Panc1 (cell line): ENCODE data around the gene MAP2K5. TPM values are rescaled to one million over a fixed set of nuclear protein-coding genes. Genes with fewer than 3 reads are reported as not detected.

ENCODE experiments used
- ATAC-seq: fragments of 200-7000 bp; cut with Tn5 transposase; 2 replicates; pipeline ENCODE4 v1.9.1; 2020; ENCODE audit warnings: mild to moderate bottlenecking, moderate library complexity
- BruUV-seq: library from RNA; stranded (reverse); fragments of 400-500 nt; replicated peaks from 2 replicates; lab custom pipeline; 2021; lab: Mats Ljungman, UMichigan
- CTCF ChIA-PET: fragments of 300-600 bp; sonication (Branson Sonifier 250); formaldehyde crosslinking; loops from one replicate; lab custom pipeline; 2022; ENCODE audit warnings: antibody characterized with exemption; lab: Charles Lee
- POLR2A ChIA-PET: fragments of 300-600 bp; sonication (Branson Sonifier 250); formaldehyde crosslinking; loops from one replicate; lab custom pipeline; 2022; ENCODE audit warnings: antibody characterized with exemption; lab: Charles Lee
- DNase-seq: peaks from one replicate; pipeline ENCODE4 v3.0.0-alpha.2; 2010; ENCODE audit warnings: low read depth, low spot score
- H3K27ac ChIP-seq: 2 replicates; pipeline ENCODE4 v1.5.1; 2011; ENCODE audit warnings: mild to moderate bottlenecking, low read length, inconsistent platforms
- H3K27me3 ChIP-seq: fragments of 200-500 bp; sonication (Bioruptor generic); 2 replicates; pipeline ENCODE4 v1.6.0; 2014; ENCODE audit warnings: low read length, inconsistent platforms; ENCODE audit not compliant: control insufficient read depth, insufficient read depth
- H3K36me3 ChIP-seq: fragments of 200-500 bp; sonication (Bioruptor generic); 2 replicates; pipeline ENCODE4 v1.5.1; 2014; ENCODE audit warnings: inconsistent platforms, mild to moderate bottlenecking, low read length, moderate library complexity; ENCODE audit not compliant: control insufficient read depth, insufficient read depth
- H3K4me1 ChIP-seq: 2 replicates; pipeline ENCODE4 v1.5.1; 2011; ENCODE audit warnings: inconsistent platforms, mild to moderate bottlenecking, low read length, moderate library complexity; ENCODE audit not compliant: control insufficient read depth, insufficient read depth
- H3K4me3 ChIP-seq, 2 experiments: 2 replicates each; pipeline ENCODE4 v1.5.1; 2011 to 2012; ENCODE audit warnings: low read depth in 2 of 2, low read length in 2 of 2, mild to moderate bottlenecking in 2 of 2, inconsistent platforms in 1 of 2, moderate library complexity in 1 of 2
- H3K9me3 ChIP-seq: fragments of 200-500 bp; sonication (Bioruptor generic); 2 replicates; pipeline ENCODE4 v1.5.1; 2014; ENCODE audit warnings: low read depth, mild to moderate bottlenecking, inconsistent platforms, low read length, moderate library complexity; ENCODE audit not compliant: control insufficient read depth, insufficient read depth
- CTCF ChIP-seq: fragments of 450-650 bp; IDR thresholded peaks from 2 replicates; pipeline ENCODE4 v1.5.1; 2017; ENCODE audit warnings: mild to moderate bottlenecking
- POLR2AphosphoS5 ChIP-seq: IDR thresholded peaks from 2 replicates; pipeline ENCODE4 v1.6.1; 2012; ENCODE audit warnings: mild to moderate bottlenecking, low read depth, low read length, moderate library complexity
- REST ChIP-seq, 2 experiments: IDR thresholded peaks; 2 replicates each; pipeline ENCODE4 v1.6.1; 2011 to 2012; ENCODE audit warnings: low read depth in 2 of 2, control low read depth in 1 of 2, low read length in 1 of 2, mild to moderate bottlenecking in 1 of 2, moderate library complexity in 1 of 2; ENCODE audit not compliant: insufficient read depth in 1 of 2
- SIN3A ChIP-seq: IDR thresholded peaks from 2 replicates; pipeline ENCODE4 v1.6.1; 2012; ENCODE audit warnings: low read depth, mild to moderate bottlenecking, low read length, moderate library complexity, borderline replicate concordance; ENCODE audit not compliant: insufficient read depth
- TCF7L2 ChIP-seq: IDR thresholded peaks from 2 replicates; pipeline ENCODE4 v1.6.1; 2011; ENCODE audit warnings: mild to moderate bottlenecking, low read depth, low read length, inconsistent platforms
- in situ Hi-C: cut with HindIII; loops from 2 replicates; pipeline ENCODE4 v1.10.0; 2016; ENCODE audit warnings: low sequenced_read_pairs, low pct_unique_long_range_greater_than_20kb
- intact Hi-C: fragments of 100-400 bp; cut with micrococcal nuclease; formaldehyde crosslinking; loops from one replicate; pipeline ENCODE4 v1.10.0; 2022; ENCODE audit not compliant: unreplicated experiment
- total RNA-seq: library from RNA; stranded (reverse); gene quantifications from one replicate; pipeline ENCODE4 v1.2.1, GENCODE V29; 2021; ENCODE audit not compliant: unreplicated experiment

The MAP2K5 gene
- total RNA-seq, 1 experiment from 2014 or later, result 18.3 TPM

GRCh38 chr15:67716171-67716570 lies 173.7 kb downstream of the MAP2K5 start:
- DNase-seq (no peak), ATAC-seq (no peak)
- intact Hi-C loops (no loop called here), in situ Hi-C loops (no loop called here)
- Histone ChIP-seq H3K4me1 (no peaks in the 10 kb centered on the region), H3K27me3 (no peaks in the 10 kb centered on the region), H3K36me3 (no peaks in the 10 kb centered on the region), H3K4me3 (no peak overlapping the region), H3K9me3 (no peaks in the 10 kb centered on the region), H3K27ac (no peak overlapping the region)
- no TSS peak for BruUV-seq
- TF ChIP-seq TCF7L2 (no peak), CTCF (no peak), POLR2AphosphoS5 (no peak), REST (IDR thresholded peaks at IDR 0.05; ENCODE audit: insufficient read depth in 1 of 2, low read depth in 2 of 2, low read length in 1 of 2) (no peak), SIN3A (no peak)
- CTCF ChIA-PET, result no interaction called here
- POLR2A ChIA-PET, result no interaction called here

- TF ChIP-seq POLR2AphosphoS5, result no peak
- TF ChIP-seq TCF7L2, result no peak
- TF ChIP-seq SIN3A, result no peak
- no peak for TF ChIP-seq CTCF
- TF ChIP-seq REST (IDR thresholded peaks at IDR 0.05; ENCODE audit: insufficient read depth in 1 of 2, low read depth in 2 of 2, low read length in 1 of 2), result no peak
- no peak for ATAC-seq
- Histone ChIP-seq H3K4me1 (no peaks in the 10 kb centered on the region), H3K27me3 (no peaks in the 10 kb centered on the region), H3K36me3 (no peaks in the 10 kb centered on the region), H3K27ac (no peak overlapping the region), H3K4me3 (no peak overlapping the region), H3K9me3 (no peaks in the 10 kb centered on the region)
- in situ Hi-C loops (no loop called here), intact Hi-C loops (no loop called here)
- ChIA-PET POLR2A (no interaction called here), CTCF (no interaction called here)
- no TSS peak for BruUV-seq
- DNase-seq, result no peak
These were observed 175.3 kb downstream of the MAP2K5 start for GRCh38 chr15:67717776-67718175.
